ENCODE data around the gene FGF19. TPM values are rescaled to one million over a fixed set of nuclear protein-coding genes. Genes with fewer than 3 reads are reported as not detected.
A peak's percentile ranks its signal among the peaks of the same experiment; 100 is the strongest.

FGF19 gene
- total RNA-seq, 1 donor from 2014 or later: not detected

- DNase-seq (ENCODE audit: missing footprints) (no peak), ATAC-seq (no peak)
- intact Hi-C loops (cut with DNase I): no loop called here
Observed at GRCh38 chr11:69664103-69664775, 39.6 kb downstream of the FGF19 start.

DNA sequence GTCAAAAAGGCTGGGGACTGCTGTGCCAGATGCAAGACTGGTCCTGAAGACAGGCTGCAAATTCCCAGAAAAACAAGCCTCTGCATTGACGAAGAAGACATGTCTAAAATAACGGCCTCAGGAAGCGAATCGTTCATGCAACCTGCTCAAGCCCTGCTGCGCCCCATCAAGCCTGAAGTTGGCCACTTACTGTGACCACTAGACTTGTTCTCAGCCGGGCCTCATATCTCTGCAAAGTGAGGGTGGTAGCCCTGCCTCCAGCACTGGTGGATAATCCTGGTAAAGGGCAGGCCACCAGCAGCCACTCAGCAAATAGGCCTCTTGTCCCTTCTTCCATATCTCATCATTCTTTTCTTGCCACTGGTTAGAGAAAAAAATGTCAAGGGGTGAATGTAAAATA, 40.5 kb downstream of the FGF19 start:
- intact Hi-C loops (cut with DNase I): no loop called here
- no peak for DNase-seq (ENCODE audit: missing footprints)
- ATAC-seq: no peak

DNA sequence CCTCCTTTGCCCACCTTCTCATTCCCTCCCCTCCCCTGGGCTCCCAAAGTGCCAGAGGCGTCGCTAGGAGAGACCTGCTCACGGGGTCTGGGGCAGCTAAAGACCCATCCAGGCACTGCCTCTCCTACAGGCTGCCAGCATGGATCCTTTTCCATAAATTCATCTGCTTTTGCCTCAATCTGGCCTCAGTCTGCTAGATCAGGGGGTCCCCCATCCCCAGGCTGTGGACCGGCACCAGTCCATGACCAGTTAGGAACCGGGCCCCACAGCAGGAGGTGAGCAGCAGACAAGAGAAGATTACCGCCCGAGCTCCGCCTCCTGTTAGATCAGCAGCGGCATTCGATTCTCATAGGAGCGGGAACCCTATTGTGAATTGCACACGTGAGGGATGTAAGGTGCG, 41.0 kb downstream of the FGF19 start:
- no peak for ATAC-seq

GRCh38 chr11:69662021-69662698, 41.7 kb downstream of the FGF19 start:
- intact Hi-C loops (cut with DNase I): no loop called here
- DNase-seq (ENCODE audit: missing footprints): no peak
- peak; percentile 58 for ATAC-seq

More for the DNA sequence above, 41.0 kb downstream of the FGF19 start:
- intact Hi-C loops (cut with DNase I): no loop called here
- DNase-seq (ENCODE audit: missing footprints): peak; percentile 59

DNA sequence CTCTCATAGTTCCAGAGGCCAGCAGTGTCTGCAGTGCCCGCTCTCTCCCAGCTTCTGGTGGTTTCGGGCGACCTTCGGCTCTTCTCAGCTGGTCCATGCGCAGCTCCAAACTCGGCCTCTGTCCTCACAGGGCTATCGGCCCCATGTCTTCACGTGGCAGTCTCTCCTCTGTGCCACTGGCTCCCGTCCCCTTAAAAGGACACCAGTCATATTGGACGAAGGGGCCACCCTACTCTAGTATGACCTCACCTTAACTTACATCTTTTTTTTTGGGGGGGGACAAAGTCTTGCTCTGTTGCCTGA, 42.5 kb downstream of the FGF19 start:
- no peak for ATAC-seq
- no peak for DNase-seq (ENCODE audit: missing footprints)
- intact Hi-C loops (cut with DNase I): no loop called here

DNA sequence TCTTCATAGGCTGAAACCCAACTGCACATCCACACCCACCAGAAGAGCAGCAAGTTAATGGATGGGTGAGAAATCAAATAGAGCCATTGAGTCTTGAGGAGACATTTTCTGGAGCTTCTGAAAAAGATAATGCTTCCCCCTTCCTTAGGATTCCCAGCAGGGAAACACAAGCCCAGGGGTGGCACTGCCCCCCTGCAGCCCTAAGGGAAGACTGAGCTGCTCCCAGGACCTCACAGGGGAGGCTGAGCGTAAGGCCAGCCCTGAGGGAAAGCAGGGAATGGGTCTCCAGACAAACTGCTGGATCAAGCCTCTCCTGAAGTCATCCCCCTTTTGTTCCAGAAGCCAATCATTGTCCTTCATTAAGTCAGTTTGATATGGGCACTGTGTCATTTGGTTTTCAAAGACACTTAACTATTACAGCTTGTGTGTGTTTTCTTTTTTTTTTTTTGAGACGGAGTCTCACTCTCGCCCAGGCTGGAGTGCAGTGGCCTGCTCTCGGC, 43.8 kb downstream of the FGF19 start:
- intact Hi-C loops (cut with DNase I): no loop called here
- no peak for ATAC-seq
- DNase-seq (ENCODE audit: missing footprints): no peak

- ATAC-seq (no peak), DNase-seq (ENCODE audit: missing footprints) (no peak)
- intact Hi-C loops (cut with DNase I): no loop called here
Observed at GRCh38 chr11:69659591-69659990, 44.2 kb downstream of the FGF19 start.

- ATAC-seq (no peak), DNase-seq (ENCODE audit: missing footprints) (peak; percentile 41)
- intact Hi-C loops (cut with DNase I): no loop called here
Observed at GRCh38 chr11:69658626-69659450, 45.0 kb downstream of the FGF19 start.

DNA sequence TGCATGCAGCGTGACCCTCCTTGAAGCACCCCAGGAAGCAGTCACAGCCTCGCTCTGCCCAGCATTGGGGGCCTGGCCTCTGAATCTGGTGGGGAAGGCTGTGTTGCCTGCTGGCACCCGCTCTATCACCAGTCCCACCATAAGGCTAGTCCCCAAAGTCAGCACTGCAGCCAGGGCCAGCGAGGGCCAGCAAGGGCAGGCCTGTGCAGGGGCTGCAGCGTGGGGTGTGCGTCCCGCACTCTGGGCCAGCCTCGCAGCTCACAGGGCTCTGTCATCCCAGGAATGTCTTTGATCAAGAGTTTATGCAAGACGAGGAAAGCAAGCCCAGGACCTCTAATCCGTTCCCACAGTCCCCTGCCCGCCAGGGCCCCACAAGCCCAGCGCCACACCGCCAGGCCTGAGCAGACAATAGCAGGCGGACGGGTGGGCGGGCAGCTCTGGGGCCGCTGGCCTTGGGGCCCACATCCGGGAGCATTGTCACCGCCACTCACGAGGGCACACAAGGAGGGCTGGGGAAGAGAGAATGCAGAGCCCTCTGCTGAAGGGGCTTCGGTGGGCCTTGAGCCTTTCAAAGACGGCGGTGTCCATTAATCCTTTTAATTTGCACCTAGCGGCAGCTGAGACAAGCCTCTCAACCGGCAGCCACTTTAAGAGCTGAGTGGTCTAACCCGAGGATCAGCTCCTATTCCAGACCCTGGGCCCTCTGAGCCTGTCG, 45.8 kb downstream of the FGF19 start:
- no peak for ATAC-seq
- DNase-seq (ENCODE audit: missing footprints): peak; percentile 42
- intact Hi-C loops (cut with DNase I): no loop called here

DNA sequence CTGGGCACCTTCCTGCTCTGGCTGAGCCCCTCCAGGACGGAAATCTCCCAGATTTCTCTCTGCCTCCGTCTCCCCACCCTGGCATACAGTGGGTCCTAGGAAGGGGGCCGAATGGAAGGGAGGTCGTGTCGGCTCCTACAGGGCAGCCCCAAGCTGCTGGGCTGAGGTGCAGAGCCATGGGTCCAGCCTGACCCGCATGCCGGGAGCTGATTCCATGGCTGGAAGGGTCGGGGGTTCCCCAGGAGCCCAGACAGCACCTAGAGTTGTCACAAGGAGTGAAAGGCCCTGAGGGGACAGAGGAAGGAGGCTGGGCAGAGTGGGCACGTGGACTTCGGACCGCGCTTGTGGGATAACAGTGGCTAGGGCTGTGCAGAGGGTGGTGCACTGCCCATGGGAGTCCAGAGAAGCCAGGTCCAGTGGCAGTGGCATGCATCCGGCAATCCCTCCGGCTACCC, 46.3 kb downstream of the FGF19 start:
- intact Hi-C loops (cut with DNase I): no loop called here
- ATAC-seq (no peak), DNase-seq (ENCODE audit: missing footprints) (peak; percentile 30)

- DNase-seq (ENCODE audit: missing footprints): no peak
- intact Hi-C loops (cut with DNase I): no loop called here
- ATAC-seq: no peak
Observed at GRCh38 chr11:69656536-69657455, 47.0 kb downstream of the FGF19 start.

GRCh38 chr11:69655479-69656428, 48.1 kb downstream of the FGF19 start:
- intact Hi-C loops (cut with DNase I): no loop called here
- DNase-seq (ENCODE audit: missing footprints) (no peak), ATAC-seq (no peak)

DNA sequence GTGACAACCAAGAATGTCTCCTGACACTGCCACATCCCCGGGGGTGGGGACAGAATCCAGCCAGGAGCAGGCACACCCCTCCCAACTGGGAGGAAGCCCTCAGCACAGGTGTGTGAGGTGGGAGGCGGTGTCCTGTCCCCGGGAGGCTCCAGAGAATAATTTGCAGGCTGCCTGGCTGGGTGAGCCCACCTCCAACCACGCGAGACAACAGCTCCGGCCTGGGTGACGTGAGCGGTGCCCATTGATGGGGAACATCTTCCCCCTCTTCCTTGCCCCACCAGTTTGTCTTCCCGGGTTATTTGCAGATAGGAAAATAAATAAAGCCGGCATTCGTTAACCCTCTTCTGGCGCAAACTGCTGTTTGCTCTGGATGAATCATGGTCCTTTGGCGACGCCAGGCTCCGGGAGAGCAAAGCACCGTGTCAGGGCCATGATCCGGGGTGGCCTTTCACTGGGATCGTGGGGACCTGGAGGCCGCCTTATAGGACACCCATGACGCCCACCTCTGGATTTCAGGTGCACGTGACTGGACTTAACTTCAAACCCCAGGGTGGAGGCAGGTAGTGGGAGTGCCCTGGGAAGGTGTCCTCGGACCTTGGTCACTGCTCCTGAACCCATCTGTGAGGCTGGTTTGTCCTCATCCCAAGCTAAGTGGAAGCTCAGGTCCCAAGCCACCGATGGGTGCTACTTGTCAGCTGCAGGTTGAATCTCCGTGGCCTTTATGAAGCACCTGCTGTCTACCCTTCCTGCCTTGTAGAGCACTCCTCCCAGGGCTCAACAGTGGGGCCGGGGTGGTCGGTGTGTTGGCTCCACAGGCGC, 49.0 kb downstream of the FGF19 start:
- DNase-seq (ENCODE audit: missing footprints) (no peak), ATAC-seq (no peak)
- intact Hi-C loops (cut with DNase I): no loop called here

DNA sequence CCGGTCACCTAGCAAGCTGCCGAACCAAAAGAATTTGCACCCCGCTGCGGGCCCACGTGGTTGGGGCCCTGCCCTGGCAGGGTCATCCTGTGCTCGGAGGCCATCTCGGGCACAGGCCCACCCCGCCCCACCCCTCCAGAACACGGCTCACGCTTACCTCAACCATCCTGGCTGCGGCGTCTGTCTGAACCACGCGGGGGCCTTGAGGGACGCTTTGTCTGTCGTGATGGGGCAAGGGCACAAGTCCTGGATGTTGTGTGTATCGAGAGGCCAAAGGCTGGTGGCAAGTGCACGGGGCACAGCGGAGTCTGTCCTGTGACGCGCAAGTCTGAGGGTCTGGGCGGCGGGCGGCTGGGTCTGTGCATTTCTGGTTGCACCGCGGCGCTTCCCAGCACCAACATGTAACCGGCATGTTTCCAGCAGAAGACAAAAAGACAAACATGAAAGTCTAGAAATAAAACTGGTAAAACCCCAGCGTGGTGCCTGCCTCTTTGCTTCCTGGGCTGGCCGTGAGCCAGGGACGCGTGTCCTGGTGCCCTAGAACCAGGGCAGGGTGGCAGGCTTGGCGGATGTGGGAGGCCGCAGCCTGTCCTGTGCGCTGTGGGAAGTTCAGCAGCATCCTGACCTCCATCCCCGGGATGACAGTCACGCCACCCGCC, 49.7 kb downstream of the FGF19 start:
- no peak for DNase-seq (ENCODE audit: missing footprints)
- no peak for ATAC-seq
- intact Hi-C loops (cut with DNase I): no loop called here

DNA sequence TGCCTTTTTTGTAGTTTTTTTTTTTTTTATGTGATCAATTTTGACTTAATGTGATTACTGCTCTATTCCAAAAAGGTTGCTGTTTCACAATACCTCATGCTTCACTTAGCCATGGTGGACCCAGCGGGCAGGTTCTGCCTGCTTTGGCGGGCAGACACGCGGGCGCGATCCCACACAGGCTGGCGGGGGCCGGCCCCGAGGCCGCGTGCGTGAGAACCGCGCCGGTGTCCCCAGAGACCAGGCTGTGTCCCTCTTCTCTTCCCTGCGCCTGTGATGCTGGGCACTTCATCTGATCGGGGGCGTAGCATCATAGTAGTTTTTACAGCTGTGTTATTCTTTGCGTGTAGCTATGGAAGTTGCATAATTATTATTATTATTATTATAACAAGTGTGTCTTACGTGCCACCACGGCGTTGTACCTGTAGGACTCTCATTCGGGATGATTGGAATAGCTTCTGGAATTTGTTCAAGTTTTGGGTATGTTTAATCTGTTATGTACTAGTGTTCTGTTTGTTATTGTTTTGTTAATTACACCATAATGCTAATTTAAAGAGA, 50.3 kb downstream of the FGF19 start:
- intact Hi-C loops (cut with DNase I): no loop called here
- DNase-seq (ENCODE audit: missing footprints): no peak

More for the DNA sequence above, 50.3 kb downstream of the FGF19 start:
- no peak for ATAC-seq

Data from Right ventricle myocardium inferior (tissue), 1 donor.